GM21367 (cell line): ENCODE data around the gene ZNF146.
"Not testable (repeated sequence)": the region's sequence is repeated elsewhere in the genome, so short reads cannot be mapped to it uniquely, and the experiment has no call there.

Source experiments
- ATAC-seq: cut with Tn5 transposase; IDR thresholded peaks from one replicate; pipeline ENCODE4 v1.9.1; 2021; ENCODE audit not compliant: unreplicated experiment

The ZNF146 gene

DNA sequence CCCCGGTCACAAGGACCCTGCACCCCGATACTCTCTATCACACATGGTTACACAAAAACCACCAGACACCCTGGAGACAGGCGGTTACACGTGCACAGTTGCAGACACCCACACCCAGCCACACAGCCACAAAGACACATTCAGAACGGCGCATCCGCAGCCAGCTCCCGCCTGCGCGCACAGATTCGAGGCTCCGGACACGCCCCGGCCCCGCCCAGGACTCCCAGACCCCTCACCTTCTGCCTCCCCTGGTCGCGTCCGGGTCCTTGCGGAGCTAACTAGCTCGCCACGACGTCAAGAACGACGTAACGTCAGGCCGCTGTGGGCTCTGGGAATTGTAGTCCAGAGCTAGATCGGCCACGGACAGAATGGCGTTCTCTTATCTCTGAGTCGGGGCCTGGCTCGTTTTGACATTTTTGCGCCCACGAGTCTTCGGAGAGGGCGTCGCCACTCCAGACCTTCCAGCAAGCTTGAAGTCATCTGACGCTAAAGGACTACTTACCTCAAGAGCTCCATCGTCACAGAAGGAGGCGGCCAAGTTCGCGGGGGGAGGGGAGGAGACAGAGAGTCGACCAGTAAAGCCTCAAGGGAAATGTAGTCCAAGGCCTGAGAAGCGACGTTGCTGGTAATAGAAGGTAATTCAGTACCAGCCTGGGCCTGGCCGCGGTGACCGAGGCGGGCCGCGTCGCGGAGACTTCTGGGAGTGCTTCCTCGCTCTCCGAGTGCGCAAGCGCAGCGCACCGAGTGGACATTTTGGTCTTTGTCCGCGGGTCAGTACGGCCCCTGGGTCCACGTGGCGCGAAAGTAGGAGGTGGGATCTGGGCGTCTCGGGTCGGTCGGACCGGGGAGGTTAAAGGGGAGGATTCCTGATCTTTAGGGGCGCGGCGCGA, at the start of gene ZNF146, which contains the start of gene ZNF565:
TSS of gene ZNF146 (plus strand) at position 721 of the 890 bp plus-strand sequence. CDS start 21,335 bp downstream, outside the sequence.
TSS of gene ZNF565 (minus strand) at position 280 of the 890 bp plus-strand sequence. CDS start 12,680 bp downstream, outside the sequence.
- ATAC-seq, result peak; percentile 85

DNA sequence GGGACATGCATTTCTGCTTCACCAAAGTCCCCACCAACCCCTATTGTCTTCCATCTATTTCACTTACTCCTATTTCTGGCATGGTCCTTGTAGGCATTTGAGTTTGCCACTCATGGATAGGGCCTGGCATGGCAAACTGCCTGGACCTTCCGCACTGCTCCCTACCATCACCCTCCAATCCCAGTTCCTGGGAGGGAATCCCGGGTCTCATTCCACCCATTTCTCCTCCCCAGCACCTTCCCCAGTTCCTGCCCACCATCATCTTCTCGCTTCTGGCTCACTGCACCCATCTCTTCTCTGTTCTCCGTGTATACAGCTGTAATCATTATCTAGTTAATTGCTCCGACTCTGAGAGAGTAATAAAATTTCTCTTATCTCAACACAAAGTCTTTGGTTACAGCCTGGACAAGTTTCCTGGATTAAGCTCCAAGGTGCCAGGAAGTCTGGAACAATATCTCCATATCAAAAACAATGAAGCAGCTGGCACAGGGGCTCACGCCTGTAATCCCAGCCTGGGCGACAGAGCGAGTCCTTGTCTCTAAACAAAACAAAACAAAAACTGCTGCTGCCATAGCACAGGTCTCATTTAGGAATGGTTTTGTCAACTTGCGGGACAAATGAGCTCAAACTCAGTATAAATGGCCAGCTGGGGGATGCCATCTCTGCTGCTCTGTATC, 45.7 kb upstream of the ZNF146 start:
- ATAC-seq, result no peak

DNA sequence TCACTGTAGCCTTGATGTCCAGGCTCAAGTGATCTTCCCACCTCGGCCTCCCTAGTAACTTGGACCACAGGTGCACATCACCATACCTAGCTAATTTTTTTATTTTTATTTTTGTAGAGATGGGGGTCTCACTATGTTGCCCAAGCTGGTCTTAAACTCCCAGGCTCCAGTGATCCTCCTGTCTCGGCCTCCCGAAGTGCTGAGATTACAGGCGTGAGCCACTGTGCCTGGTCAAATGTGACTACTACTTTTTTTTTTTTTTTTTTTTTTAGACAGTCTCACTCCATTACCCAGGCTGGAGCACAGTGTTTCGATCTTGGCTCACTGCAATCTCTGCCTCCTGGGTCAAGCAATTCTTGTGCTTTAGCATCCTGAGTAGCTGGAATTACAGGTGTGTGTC, 42.1 kb upstream of the ZNF146 start:
- ATAC-seq, result no peak

DNA sequence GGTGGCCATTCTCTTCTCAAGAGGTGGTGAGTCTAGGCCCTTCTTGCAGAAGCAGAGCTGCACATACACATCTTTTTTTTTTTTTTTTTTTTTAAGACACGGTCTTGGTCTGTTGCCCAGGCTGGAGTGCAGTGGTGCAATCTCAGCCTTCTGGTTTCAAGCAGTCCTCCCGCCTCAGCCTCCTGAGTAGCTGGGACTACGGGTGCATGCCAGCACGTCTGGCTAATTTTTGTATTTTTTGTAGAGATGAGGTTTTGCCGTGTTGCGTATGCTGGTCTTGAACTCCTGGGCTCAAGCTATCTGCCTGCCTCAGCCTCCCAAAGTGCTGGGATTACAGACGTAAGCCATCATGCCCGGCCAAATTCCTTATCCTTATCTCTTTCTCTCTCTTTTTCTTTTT, 41.1 kb upstream of the ZNF146 start:
- not testable (repeated sequence) for ATAC-seq

DNA sequence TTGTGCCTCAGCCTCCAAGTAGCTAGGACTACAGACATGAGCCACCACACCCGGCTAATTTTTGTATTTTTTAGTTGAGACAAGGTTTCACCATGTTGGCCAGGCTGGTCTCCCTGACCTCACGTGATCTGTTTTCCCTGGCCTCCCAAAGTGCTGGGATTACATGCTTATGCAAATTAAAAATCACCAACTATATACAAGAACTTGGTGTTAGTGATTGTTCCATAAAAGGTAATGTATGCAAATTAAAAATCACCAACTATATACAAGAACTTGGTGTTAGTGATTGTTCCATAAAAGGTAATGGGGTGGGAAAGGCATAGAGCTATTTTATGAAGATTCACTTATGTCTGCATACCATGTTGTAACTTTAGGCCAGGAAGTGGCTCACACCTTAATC, 35.8 kb upstream of the ZNF146 start:
- not testable (repeated sequence) for ATAC-seq

DNA sequence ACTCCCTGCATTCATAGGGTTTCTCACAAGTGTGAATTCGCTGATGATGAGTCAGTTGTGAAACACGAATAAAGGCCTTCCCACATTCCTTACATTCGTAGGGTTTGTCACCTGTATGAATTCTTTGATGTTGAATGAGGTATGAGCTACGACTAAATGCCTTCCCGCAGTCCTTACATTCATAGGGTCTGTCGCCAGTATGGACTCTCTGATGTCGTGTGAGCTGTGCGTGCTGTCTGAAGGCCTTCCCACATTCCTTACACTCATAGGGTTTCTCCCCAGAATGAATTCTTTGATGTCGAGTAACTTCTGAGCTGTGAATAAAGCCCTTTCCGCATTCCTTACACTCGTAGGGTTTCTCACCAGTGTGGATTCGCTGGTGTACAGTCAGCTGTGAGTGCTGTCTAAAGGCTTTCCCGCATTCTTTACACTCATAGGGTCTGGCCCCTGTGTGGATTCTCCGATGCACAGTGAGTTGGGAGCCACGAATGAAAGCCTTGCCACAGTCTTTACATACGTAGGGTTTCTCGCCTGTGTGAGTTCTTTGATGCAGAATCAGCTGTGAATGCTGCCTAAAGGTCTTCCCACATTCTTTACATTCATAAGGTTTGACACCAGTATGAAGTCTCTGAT, 32.2 kb upstream of the ZNF146 start:
- no peak for ATAC-seq

DNA sequence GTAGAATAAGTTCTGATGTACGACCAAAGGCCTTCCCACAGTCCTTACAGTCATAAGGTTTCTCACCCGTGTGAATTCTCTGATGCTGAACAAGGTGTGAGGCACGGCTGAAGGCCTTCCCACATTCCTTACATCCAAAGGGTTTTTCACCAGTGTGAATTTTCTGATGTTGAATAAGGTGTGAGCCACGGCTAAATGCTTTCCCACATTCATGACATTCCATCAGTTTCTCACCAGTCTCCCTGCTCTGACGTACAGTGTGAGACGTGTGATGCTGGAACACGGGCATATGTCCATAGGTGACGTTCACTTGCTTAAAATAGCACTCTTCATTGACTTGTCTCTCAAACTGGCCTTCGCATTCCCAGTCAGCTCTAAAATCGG, 31.7 kb upstream of the ZNF146 start:
- ATAC-seq, result no peak

DNA sequence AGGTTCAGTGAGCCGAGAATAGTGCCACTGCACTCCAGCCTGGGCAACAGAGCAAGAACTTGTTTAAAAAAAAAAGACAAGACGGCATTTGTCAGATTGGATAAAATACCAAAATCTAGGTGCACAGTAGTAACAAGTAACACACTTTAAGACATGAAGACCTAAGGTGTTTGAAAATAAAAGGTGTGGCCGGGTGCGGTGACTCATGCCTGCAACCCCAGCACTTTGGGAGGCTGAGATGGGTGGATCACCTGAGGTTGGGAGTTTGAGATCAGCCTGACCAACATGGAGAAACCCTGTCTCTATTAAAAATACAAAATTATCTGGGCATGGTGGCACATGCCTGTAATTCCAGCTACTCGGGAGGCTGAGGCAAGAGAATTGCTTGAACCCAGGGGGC, 28.2 kb upstream of the ZNF146 start:
- not testable (repeated sequence) for ATAC-seq

DNA sequence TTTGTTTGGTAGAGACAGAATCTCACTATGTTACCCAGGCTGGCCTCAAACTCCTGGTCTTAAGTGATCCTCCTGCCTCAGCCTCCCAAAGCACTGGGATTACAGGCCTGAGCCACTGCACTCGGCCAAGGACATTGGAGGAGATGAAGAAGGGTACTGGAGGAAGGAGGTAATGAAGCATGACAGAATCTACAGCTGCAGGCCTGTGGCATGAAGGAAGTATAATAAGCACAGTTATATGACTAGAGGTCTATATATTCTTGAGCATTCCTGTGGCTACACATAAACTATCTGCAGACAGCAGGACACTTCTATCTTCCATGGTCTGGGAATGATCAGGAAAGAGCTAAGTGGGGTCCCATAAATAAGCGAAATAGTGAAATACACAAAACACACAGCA, 18.7 kb upstream of the ZNF146 start:
- no peak for ATAC-seq

DNA sequence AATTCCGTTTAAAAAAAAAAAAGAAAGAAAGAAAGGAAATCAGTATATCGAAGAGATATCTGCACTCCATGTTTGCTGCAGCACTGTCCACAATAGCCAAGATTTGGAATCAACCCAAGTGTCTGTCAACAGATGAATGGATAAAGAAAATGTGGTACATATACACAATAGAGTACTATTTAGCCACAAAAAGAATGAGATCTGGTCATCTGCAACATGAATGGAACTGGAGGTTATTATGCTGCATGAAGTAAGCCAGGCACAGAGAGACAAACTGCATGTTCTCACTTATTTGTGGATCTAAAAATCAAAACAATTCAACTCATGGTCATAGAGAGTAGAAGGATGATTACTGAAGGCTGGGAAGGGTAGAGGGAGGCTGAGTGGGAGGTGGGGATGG, 16.8 kb upstream of the ZNF146 start:
- no peak for ATAC-seq

DNA sequence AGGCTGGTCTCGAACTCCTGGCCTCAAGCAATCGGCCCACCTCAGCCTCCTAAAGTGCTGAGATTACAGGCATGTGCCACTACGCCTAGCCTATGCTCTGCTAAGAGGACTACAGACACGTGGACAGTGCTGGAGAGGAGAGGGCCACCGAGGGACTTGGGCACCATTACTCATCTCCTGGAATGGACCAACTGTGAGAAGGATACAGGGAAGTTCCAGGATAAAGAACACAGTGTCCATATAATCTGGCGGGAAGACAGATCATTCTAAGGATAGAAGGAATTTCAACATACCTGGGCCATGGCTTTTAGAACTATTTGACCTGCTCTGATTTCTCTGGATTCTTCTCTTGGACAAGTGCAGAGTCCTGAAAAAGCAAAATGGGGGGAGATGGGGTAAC, 13.2 kb upstream of the ZNF146 start:
- ATAC-seq, result no peak

DNA sequence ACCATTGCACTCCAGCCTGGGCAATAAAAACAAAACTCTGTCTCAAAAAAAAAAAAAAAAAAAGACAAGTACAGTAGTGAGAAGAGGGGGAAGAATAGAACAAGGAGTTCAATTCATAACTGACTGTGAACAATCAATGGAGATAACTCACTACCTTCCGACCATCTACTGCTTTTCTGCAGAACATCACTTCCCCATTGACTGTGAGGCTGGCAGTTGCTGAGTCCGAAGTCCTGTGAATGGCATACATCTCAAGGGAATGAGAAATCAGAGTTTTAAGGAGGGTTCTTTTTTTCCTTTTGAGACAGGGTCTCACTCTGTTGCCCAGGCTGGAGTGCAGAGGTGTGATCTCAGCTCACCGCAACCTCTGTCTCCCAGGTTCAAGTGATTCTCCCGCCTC, 11.6 kb upstream of the ZNF146 start:
- ATAC-seq, result no peak

DNA sequence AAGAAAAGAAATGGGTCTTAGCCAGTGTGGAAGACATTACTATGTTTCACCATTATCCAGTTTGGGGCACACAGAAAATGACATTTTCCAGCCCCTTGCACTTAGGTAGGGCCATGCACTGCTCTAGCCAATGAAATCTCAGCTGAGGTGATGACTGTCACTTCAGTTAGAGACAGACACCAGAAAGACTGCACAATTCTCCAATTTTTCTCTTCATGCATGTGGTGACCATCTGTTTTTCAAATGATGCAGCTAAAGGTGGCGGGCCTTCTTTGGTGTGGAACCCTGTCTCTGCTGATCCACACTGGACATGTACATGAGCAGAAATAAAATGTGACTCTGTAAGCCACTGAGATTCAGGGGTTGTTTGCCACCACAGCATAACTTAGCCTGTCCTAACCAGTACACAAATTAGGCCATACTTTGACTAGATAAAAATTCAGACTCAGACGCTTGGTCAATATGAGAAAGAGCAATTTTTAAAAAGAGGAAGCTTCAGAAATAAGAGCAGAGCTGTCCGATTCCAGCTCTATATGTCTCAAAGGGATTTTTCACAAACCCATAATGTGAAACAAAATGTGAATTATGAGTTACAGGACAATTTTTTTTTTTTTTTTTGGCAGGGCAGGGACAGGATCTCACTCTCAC, 7.2 kb upstream of the ZNF146 start:
- ATAC-seq, result no peak

DNA sequence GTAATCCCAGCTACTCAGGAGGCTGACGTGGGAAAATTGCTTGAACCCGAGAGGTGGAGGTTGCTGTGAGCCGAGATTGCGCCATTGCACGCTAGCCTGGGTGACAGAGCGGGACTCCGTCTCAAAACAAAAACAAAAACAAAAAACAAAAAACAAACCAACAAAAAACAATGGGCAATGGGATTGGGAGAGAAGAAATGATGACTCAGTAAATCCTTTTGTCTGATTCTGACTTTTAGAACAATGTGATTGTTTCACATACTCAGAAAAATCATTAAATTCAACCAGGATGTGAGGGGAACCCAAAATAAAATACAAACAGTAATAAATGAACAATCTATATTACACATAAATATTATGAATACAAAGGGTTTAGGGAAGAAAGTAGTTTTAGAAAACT, 5.5 kb upstream of the ZNF146 start:
- ATAC-seq, result no peak

DNA sequence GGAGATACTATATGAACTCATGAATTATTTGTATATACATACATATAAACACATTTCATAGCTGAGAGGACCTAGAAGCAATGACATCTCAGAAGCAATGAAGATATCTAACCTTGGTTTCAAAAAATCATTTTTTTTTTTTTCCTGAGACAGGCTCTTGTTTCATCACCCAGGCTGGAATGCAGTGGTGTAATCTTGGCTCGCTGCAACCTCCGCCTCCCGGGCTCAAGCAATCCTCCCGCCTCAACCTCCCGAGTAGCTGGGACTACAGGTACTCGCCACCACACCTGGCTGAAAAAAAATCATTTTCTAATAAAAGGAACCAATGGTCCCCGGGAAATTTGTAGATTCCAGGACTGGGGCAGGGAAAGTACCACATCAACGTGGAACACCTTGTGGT, 4.4 kb upstream of the ZNF146 start:
- no peak for ATAC-seq

DNA sequence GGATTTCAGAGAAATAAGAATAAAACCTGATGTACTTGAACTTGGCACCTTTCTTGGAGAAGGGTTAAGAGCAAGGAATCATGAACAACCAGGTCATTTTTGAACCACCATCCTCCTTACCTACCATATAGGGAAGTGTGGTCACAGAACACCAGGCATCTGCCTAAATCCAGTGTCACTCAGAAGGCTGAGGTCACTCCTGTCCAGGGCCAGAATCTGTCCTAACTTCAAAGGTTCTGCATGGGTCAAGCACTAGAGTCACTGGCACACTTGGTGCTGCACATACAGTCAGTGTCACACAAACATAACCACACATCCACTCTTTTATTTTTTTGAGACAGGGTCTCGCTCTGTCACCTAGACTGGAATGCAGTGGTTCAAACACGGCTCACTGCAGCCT, 2.0 kb upstream of the ZNF146 start:
- ATAC-seq, result no peak

DNA sequence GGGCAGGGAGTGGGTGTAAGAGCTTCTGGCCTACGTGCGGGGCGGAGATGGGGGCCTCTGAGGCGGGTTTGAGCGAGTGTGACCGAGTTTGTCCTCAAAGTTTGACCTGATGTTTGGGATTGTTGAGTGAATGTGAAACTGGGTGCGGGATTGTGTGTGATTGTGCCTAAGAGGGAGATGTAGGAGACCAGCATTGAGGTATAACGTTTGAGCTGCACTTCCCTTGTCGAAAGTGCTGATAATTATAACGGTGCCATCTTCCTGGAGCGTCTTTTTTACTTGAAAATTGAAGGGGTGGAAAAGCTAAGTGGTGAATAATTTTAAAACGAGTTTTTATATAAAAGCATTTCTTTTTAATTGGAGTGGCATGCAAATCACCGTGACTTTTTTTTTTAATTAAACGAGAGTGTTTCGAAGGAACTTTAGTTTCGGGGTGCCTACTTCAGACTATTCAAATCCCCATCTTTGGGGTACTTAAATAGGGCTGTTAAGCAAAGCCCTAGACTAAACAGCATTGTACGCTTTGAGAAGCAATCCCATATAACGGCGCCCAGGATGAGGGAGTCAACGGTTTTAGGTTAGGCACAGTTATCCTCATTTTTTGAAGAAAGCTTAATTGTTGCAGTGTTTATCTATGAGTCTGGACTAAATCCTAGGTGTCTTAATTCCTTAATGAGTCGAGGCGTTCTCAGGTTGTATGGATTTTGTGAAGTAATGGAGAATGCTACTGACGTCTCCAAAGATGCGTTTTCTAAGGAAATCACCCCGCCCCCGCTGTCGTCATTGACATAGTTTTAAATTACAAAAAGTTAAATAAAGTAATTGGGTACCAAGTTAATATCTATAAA, 594 bp downstream of the ZNF146 start:
- no peak for ATAC-seq

DNA sequence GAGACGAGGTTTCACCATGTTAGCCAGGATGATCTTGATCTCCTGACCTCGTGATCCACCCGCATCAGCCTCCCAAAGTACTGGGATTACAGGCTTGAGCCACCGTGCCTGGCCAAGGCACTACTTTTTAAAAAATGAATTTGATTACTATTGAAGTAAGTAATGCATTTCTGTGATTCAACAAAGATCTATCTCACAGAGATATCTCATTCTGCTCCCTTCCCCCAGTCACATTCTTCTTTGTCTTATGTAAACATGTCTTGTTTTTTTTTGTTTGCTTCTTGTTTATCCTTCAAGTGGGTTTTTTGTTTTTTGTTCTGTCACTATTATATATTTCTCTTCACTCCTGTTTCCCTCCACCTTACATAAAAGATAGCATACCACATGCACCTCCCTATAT, 6.6 kb downstream of the ZNF146 start:
- ATAC-seq, result no peak

DNA sequence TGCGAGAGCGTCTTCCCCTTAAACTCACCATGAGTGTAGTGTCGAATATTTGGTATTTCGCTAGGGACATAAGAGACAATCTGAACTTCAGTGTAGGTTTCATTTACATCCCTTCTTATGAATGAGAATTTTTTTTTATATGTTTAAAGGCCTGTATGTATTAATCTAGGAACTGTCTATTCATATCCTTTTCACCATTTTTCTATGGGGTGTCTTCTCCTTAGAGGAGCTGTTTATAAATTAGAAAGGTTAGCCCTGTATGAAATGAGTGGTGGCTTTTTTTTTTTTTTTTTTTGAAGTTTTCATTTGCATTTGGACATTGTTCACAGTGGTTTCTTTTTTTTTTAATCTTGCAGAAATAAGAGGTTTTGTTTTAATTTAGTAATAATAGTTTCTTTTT, 7.6 kb downstream of the ZNF146 start:
- ATAC-seq, result no peak

DNA sequence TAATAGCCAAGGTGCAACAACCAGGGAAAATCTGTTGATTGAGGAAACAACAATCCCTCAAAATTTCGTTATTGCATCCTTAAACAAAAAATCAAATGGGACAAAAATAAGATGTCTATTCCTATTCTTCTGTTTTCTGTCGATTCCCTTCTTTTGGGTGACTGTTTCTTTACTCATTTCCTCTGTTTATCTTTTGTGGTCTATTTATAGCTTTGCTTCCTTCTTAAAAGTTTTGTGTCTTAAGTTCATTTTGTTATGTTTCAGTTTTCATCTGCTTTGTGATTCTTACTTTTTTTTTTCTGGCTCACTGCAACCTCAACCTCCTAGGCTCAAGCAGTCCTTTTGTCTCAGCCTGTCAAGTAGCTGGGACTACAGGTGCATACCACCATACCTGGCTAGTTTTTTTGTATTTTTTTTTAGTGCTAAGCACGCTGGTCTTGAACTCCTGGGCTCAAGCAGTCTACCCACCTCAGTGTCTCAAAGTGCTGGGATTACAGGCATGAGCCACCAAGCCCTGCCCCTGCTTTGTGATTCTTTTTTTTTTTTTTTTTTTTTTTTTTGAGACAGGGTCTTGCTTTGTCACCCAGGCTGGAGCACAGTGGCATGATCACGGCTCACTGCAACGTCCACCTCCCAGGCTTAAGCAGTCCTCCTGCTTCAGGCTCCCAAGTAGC, 10.4 kb downstream of the ZNF146 start:
- no peak for ATAC-seq
